GM12892 (cell line): ENCODE results near the gene TXLNB.

Experiments used
- POLR2A ChIP-seq: IDR thresholded peaks from 2 replicates; pipeline ENCODE4 v1.6.1; 2011; ENCODE audit warnings: low read depth, low read length, control low read depth
- POLR2AphosphoS5 ChIP-seq: IDR thresholded peaks from 2 replicates; pipeline ENCODE4 v1.6.1; 2011; ENCODE audit warnings: low read depth, low read length, control low read depth
- TAF1 ChIP-seq: IDR thresholded peaks from 2 replicates; pipeline ENCODE4 v1.6.1; 2011; ENCODE audit warnings: low read depth, mild to moderate bottlenecking, control low read depth, low read length, borderline replicate concordance

DNA sequence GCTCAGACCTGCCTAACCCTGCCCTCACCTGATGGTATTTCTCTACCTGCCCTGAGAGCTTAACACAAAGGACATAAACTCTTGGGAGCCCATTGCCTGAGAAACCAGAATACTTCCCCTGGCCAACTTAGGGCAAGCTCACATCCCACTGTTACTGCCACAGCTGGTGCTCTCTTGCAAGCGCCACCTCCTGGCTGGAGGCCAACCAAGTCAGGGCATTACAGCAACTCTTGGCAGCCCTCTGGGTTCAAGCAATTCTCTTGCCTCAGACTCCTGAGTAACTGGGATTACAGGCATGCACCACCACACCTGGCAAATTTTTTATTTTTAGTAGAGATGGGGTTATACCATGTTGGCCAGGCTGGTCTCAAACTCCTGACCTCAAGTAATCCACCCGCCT lies 86.8 kb downstream of the TXLNB start:
- TF ChIP-seq POLR2AphosphoS5 (no peak), TAF1 (no peak), POLR2A (no peak)
